Astrocyte of the spinal cord (primary cell): ENCODE measurements around the gene KANSL1.

Source experiments
- DNase-seq: peaks from one replicate; pipeline ENCODE4 v3.0.0; 2011; ENCODE audit warnings: low read depth, low spot score
- H3K4me3 ChIP-seq: 2 replicates; pipeline ENCODE4 v1.5.1; 2011; ENCODE audit warnings: low read depth, mild to moderate bottlenecking, low read length, moderate library complexity
- in situ Hi-C: cut with HindIII; loops from 2 replicates; pipeline ENCODE4 v1.10.0; 2017; ENCODE audit warnings: low sequenced_read_pairs
- TF ChIP-seq, protein P1 (sequence below): IDR thresholded peaks from 2 replicates; pipeline ENCODE4 v1.5.1; 2012; ENCODE audit warnings: low read depth, mild to moderate bottlenecking, low read length, inconsistent platforms

KANSL1 gene

DNA sequence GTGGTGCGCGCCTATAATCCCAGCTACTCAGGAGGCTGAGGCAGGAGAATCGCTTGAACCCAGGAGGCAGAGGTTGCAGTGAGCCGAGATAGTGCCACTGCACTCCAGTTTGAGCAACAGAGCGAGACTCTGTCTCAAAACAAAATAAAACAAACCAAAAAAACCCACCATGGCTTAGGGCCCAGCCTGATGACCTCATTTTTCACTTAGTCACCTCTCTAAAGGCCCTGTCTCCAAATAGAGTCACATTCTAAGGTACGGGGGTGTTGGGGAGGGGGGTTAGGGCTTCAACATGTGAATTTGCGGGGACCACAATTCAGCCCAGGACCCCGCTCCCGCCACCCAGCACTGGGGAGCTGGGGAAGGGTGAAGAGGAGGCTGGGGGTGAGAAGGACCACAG is 195.6 kb downstream of the KANSL1 start:
- H3K4me3 ChIP-seq, result no peak overlapping the region
- in situ Hi-C loops, result no loop called here
- TF ChIP-seq, protein P1, sequence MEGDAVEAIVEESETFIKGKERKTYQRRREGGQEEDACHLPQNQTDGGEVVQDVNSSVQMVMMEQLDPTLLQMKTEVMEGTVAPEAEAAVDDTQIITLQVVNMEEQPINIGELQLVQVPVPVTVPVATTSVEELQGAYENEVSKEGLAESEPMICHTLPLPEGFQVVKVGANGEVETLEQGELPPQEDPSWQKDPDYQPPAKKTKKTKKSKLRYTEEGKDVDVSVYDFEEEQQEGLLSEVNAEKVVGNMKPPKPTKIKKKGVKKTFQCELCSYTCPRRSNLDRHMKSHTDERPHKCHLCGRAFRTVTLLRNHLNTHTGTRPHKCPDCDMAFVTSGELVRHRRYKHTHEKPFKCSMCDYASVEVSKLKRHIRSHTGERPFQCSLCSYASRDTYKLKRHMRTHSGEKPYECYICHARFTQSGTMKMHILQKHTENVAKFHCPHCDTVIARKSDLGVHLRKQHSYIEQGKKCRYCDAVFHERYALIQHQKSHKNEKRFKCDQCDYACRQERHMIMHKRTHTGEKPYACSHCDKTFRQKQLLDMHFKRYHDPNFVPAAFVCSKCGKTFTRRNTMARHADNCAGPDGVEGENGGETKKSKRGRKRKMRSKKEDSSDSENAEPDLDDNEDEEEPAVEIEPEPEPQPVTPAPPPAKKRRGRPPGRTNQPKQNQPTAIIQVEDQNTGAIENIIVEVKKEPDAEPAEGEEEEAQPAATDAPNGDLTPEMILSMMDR, result no peak
- DNase-seq, result peak; percentile 10

DNA sequence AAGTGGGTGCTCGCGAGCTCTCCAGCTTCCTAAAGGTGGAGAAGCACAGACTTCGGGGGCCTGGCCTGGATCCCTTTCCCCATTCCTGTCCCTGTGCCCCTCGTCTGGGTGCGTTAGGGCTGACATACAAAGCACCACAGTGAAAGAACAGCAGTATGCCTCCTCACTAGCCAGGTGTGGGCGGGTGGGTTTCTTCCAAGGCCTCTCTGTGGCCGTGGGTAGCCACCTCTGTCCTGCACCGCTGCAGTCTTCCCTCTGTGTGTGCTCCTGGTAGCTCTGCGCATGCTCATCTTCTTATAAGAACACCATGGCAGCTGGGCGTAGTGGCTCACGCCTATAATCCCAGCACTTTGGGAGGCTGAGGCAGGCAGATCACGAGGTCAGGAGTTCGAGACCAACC is 196.1 kb downstream of the KANSL1 start:
- DNase-seq, result no peak
- in situ Hi-C loops, result no loop called here
- TF ChIP-seq, protein P1, result no peak
- H3K4me3 ChIP-seq, result no peak overlapping the region

GRCh38 chr17:45996282-45996937 is 196.8 kb downstream of the KANSL1 start:
- H3K4me3 ChIP-seq, result no peak overlapping the region
- DNase-seq, result no peak
- in situ Hi-C loops, result no loop called here
- TF ChIP-seq, protein P1, result no peak

- no peak overlapping the region for H3K4me3 ChIP-seq
- TF ChIP-seq, protein P1, result no peak
- DNase-seq, result no peak
- in situ Hi-C loops, result no loop called here
Observed at GRCh38 chr17:45995627-45996270, 197.5 kb downstream of the KANSL1 start.

DNA sequence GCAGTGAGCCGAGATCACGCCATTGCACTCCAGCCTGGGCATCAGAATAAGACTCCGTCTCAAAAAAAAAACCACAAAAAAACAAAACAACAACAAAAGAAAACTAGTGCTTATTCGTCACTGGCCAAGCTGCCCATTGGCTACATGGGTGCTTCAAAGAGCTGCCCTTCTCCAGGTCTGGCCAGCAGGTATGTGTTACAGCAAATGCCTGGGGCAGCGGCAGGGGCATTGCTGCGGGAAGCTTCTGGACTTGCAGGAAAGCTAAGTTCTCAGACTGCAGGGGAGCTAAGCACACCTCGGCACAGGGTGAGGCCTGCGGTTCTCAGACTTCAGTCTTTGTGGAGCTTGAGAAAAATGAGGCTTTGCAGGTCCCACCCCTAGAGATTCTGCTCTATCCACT is 198.2 kb downstream of the KANSL1 start:
- DNase-seq, result no peak
- in situ Hi-C loops, result no loop called here
- H3K4me3 ChIP-seq, result no peak overlapping the region
- TF ChIP-seq, protein P1, result no peak

- no peak for DNase-seq
- TF ChIP-seq, protein P1, result no peak
- H3K4me3 ChIP-seq, result no peak overlapping the region
- in situ Hi-C loops, result no loop called here
Observed at GRCh38 chr17:45993962-45994627, 199.1 kb downstream of the KANSL1 start.
